GM19025 (cell line): Measurements from ENCODE around the gene CCDC106.

Experiments
- ATAC-seq: cut with Tn5 transposase; IDR thresholded peaks from one replicate; pipeline ENCODE4 v1.9.1; 2021; ENCODE audit warnings: mild to moderate bottlenecking, low read depth, moderate library complexity; ENCODE audit not compliant: unreplicated experiment

CCDC106 gene

GRCh38 chr19:55649268-55650125 is 1.5 kb downstream of the CCDC106 start:
- ATAC-seq, result no peak

- ATAC-seq, result no peak
Measured at GRCh38 chr19:55650126-55650557, 2.1 kb downstream of the CCDC106 start.

- ATAC-seq, result no peak
Measured at GRCh38 chr19:55650602-55651230, 2.7 kb downstream of the CCDC106 start.

- ATAC-seq, result no peak
Measured at GRCh38 chr19:55651236-55651635, 3.2 kb downstream of the CCDC106 start.

GRCh38 chr19:55652311-55653128 is 4.5 kb downstream of the CCDC106 start:
- no peak for ATAC-seq

- peak; percentile 35 for ATAC-seq
Measured at GRCh38 chr19:55653651-55654322, 5.8 kb downstream of the CCDC106 start.

GRCh38 chr19:55654323-55654867 is 6.4 kb downstream of the CCDC106 start:
- peak; percentile 39 for ATAC-seq

- peak; percentile 35 for ATAC-seq
Measured at GRCh38 chr19:55654868-55655647, 7.0 kb downstream of the CCDC106 start, which contains the start of gene U2AF2. Gene U2AF2 (plus strand): TSS chr19:55655035. CDS start chr19:55655105, 70 bp downstream.

- no peak for ATAC-seq
Measured at GRCh38 chr19:55655648-55656040, 7.6 kb downstream of the CCDC106 start.

GRCh38 chr19:55656552-55656951 is 8.5 kb downstream of the CCDC106 start:
- ATAC-seq, result no peak

- no peak for ATAC-seq
Measured at GRCh38 chr19:55656988-55657747, 9.2 kb downstream of the CCDC106 start.

GRCh38 chr19:55658846-55659459 is 10.9 kb downstream of the CCDC106 start:
- no peak for ATAC-seq

- no peak for ATAC-seq
Measured at GRCh38 chr19:55659822-55660221, 11.8 kb downstream of the CCDC106 start.

- no peak for ATAC-seq
Measured at GRCh38 chr19:55660404-55660803, 12.4 kb downstream of the CCDC106 start.

GRCh38 chr19:55660991-55661390 is 13.0 kb downstream of the CCDC106 start:
- ATAC-seq, result no peak

GRCh38 chr19:55661826-55662225 is 13.8 kb downstream of the CCDC106 start:
- ATAC-seq, result no peak

GRCh38 chr19:55663846-55664536 is 16.0 kb downstream of the CCDC106 start:
- no peak for ATAC-seq
